Spleen (tissue), 11 donors: Measurements from ENCODE around the gene CDC25C. TPM values are rescaled to one million over a fixed set of nuclear protein-coding genes. Genes with fewer than 3 reads are reported as not detected.

Experiments used
- DNase-seq: peaks from one replicate; pipeline ENCODE4 v3.0.0-alpha.2; 2020
- H3K27ac ChIP-seq, 8 donors: fragments of 200-600 bp; sonication (generic) in 7 of 8; 1 replicate in 4 of 8; 2 replicates in 4 of 8; pipeline versions ENCODE4 v1.5.0 to v1.8.0; 2016 to 2021; ENCODE audit warnings: inconsistent platforms in 4 of 8, mild to moderate bottlenecking in 4 of 8, moderate library complexity in 1 of 8
- H3K27me3 ChIP-seq, 7 donors: fragments of 200-600 bp; sonication (generic) in 6 of 7; replicated peaks in 1 of 7; 1 replicate in 4 of 7; 2 replicates in 3 of 7; pipeline versions ENCODE4 v1.5.0 to v1.8.0; 2016 to 2021; ENCODE audit warnings: inconsistent platforms in 3 of 7, mild to moderate bottlenecking in 1 of 7
- H3K36me3 ChIP-seq, 6 donors: fragments of 200-600 bp; sonication (generic) in 5 of 6; 1 replicate in 4 of 6; 2 replicates in 2 of 6; pipeline versions ENCODE4 v1.5.0 to v1.8.0; 2016 to 2021; ENCODE audit warnings: inconsistent platforms in 2 of 6
- H3K4me1 ChIP-seq, 6 donors: fragments of 200-600 bp; sonication (generic) in 5 of 6; 1 replicate in 3 of 6; 2 replicates in 3 of 6; pipeline versions ENCODE4 v1.5.0 to v1.8.0; 2016 to 2021; ENCODE audit warnings: inconsistent platforms in 3 of 6
- H3K4me3 ChIP-seq, 8 donors: fragments of 200-600 bp; sonication (generic) in 7 of 8; 1 replicate in 4 of 8; 2 replicates in 4 of 8; pipeline versions ENCODE4 v1.5.0 to v1.8.0; 2016 to 2021; ENCODE audit warnings: inconsistent platforms in 4 of 8, mild to moderate bottlenecking in 4 of 8, moderate library complexity in 2 of 8
- H3K9me3 ChIP-seq, 8 donors: fragments of 200-600 bp; sonication (generic) in 7 of 8; 1 replicate in 4 of 8; 2 replicates in 4 of 8; pipeline versions ENCODE4 v1.5.0 to v1.8.0; 2016 to 2021; ENCODE audit warnings: inconsistent platforms in 4 of 8
- CTCF ChIP-seq, 11 experiments: fragments of 200-600 bp in 7 of 11; fragments of 450-650 bp in 4 of 11; sonication (generic) in 4 of 11; IDR thresholded peaks in 8 of 11; conservative IDR thresholded peaks in 3 of 11; 1 replicate in 7 of 11; 2 replicates in 4 of 11; pipeline versions ENCODE4 v1.4.0 to v1.8.0; 2016 to 2021; ENCODE audit warnings: antibody characterized with exemption in 11 of 11, inconsistent platforms in 4 of 11, mild to moderate bottlenecking in 1 of 11
- POLR2A ChIP-seq, 3 donors: fragments of 450-650 bp; IDR thresholded peaks; one replicate each; pipeline ENCODE4 v1.5.1; 2017; ENCODE audit warnings: antibody characterized with exemption in 3 of 3, mild to moderate bottlenecking in 1 of 3
- POLR2AphosphoS5 ChIP-seq, 3 donors: sonication (generic); formaldehyde crosslinking; IDR thresholded peaks; one replicate each; pipeline ENCODE4 v1.5.1; 2017; ENCODE audit warnings: antibody characterized with exemption in 3 of 3
- WGBS, 5 donors: extraction: QIAGEN DNeasy Blood & Tissue Kit in 3 of 5; methylation state at CpG; one replicate each; pipeline versions ENCODE4 v1.1.5 to v1.1.7; 2013 to 2018; 5-methylcytosine and 5-hydroxymethylcytosine counted together
- intact Hi-C: fragments of 100-400 bp; cut with DNase I; formaldehyde crosslinking; loops from one replicate; pipeline ENCODE4 v1.15.0; 2023; ENCODE audit warnings: low total_unique reads
- polyA plus RNA-seq, 3 donors: library from polyadenylated mRNA; stranded (reverse); fragments of 200-250 nt; gene quantifications; one replicate each; pipeline ENCODE4 v1.2.1, GENCODE V29; 2013
- total RNA-seq, 7 donors: library from RNA; depleted of rRNA in 3 of 7; stranded (reverse); fragments of >200 nt in 3 of 7; fragmentation: NEBNext Ultra II Directional in 4 of 7; extraction: Animal tissue kit (Norgen Biotek cat#: 25700) in 4 of 7; gene quantifications; one replicate each; pipeline versions ENCODE4 v1.1.0 to v1.2.1, GENCODE V29; 2016 to 2021
- donor health status: healthy with polysubstance abuse.
- donor health status: DM: no; HTN: no; CAD: no; lungs with moderate emphysema.
- donor health status: DM: no; HTN: no; CAD: no.
- donor health status: Bipolar disorder and iron deficiency.
- donor health status: healthy.
- donor health status: DM: no; HTN: no; CAD: no.
- donor health status: DM: yes; HTN: yes; CAD: no.

The CDC25C gene
- total and polyA plus RNA-seq, 10 donors: 0.25 to 6.0 (median 0.83) TPM

GRCh38 chr5:138352071-138352721 lies 20.6 kb upstream of the CDC25C start, which contains the start of gene KDM3B:
Gene KDM3B (plus strand): TSS chr5:138352685. CDS start chr5:138352796, 111 bp downstream.
- H3K27ac ChIP-seq: peak within 1 kb of the TSS; percentile 96 to 100 (median 99)
- WGBS, 5 donors: 8 to 46% (median 11%) methylated on average over 4 to 30 of the region's 30 CpGs
- H3K9me3 ChIP-seq: peaks cover 0 to 9% (median 6%) of the 10 kb centered on the region in 8 donors
- peaks cover 17 to 63% (median 35%) of the 10 kb centered on the region in 6 donors for H3K4me1 ChIP-seq
- no peaks in the 10 kb centered on the region for H3K27me3 ChIP-seq
- peak; percentile 98 for DNase-seq
- peak within 1 kb of the TSS; percentile 81 to 96 (median 84) for H3K4me3 ChIP-seq
- peaks cover 0 to 35% (median 14%) of the 10 kb centered on the region in 6 donors for H3K36me3 ChIP-seq
- TF ChIP-seq POLR2A (IDR thresholded peaks at IDR 0.05) (peak in 1 of 3 donors; percentile 44), CTCF (IDR thresholded peaks at IDR 0.05 in 8 of 11, conservative IDR thresholded peaks at IDR 0.05 in 3 of 11) (peak; percentile 91 to 100 (median 100)), POLR2AphosphoS5 (IDR thresholded peaks at IDR 0.05) (peak; percentile 80 to 91 (median 81))
- intact Hi-C loops: no loop called here

- no peak for DNase-seq
- no peaks in the 10 kb centered on the region for H3K27me3 ChIP-seq
- H3K27ac ChIP-seq: peak overlapping the region in 3 of 8 donors; percentile 100
- intact Hi-C loops: no loop called here
- H3K9me3 ChIP-seq: peaks cover 0 to 9% (median 6%) of the 10 kb centered on the region in 8 donors
- peaks cover 17 to 56% (median 29%) of the 10 kb centered on the region in 6 donors for H3K4me1 ChIP-seq
- TF ChIP-seq POLR2A (IDR thresholded peaks at IDR 0.05) (no peak), POLR2AphosphoS5 (IDR thresholded peaks at IDR 0.05) (no peak), CTCF (IDR thresholded peaks at IDR 0.05 in 8 of 11, conservative IDR thresholded peaks at IDR 0.05 in 3 of 11) (no peak)
- H3K36me3 ChIP-seq: peaks cover 0 to 35% (median 21%) of the 10 kb centered on the region in 6 donors
- no peak overlapping the region for H3K4me3 ChIP-seq
These were observed 19.9 kb upstream of the CDC25C start for GRCh38 chr5:138351517-138351916.

GRCh38 chr5:138351056-138351455 lies 19.5 kb upstream of the CDC25C start:
- peak overlapping the region in 1 of 8 donors; percentile 100 for H3K27ac ChIP-seq
- TF ChIP-seq POLR2AphosphoS5 (IDR thresholded peaks at IDR 0.05) (no peak), POLR2A (IDR thresholded peaks at IDR 0.05) (no peak), CTCF (IDR thresholded peaks at IDR 0.05 in 8 of 11, conservative IDR thresholded peaks at IDR 0.05 in 3 of 11) (no peak)
- H3K27me3 ChIP-seq: no peaks in the 10 kb centered on the region
- intact Hi-C loops: no loop called here
- H3K9me3 ChIP-seq: peaks cover 0 to 9% (median 6%) of the 10 kb centered on the region in 8 donors
- peaks cover 0 to 40% (median 26%) of the 10 kb centered on the region in 6 donors for H3K36me3 ChIP-seq
- no peak for DNase-seq
- peaks cover 17 to 51% (median 25%) of the 10 kb centered on the region in 6 donors for H3K4me1 ChIP-seq
- WGBS, 5 donors: 89 to 92% (median 91%) methylated on average over 1 of the region's 1 CpG
- no peak overlapping the region for H3K4me3 ChIP-seq

- Histone ChIP-seq H3K4me1 (peaks cover 15 to 46% (median 20%) of the 10 kb centered on the region in 6 donors), H3K36me3 (peaks cover 0 to 45% (median 31%) of the 10 kb centered on the region in 6 donors), H3K27me3 (no peaks in the 10 kb centered on the region), H3K4me3 (no peak overlapping the region), H3K27ac (peak overlapping the region in 1 of 8 donors; percentile 43), H3K9me3 (peaks cover 0 to 9% (median 6%) of the 10 kb centered on the region in 8 donors)
- TF ChIP-seq POLR2AphosphoS5 (IDR thresholded peaks at IDR 0.05): no peak
- TF ChIP-seq CTCF (IDR thresholded peaks at IDR 0.05 in 8 of 11, conservative IDR thresholded peaks at IDR 0.05 in 3 of 11): no peak
- no peak for TF ChIP-seq POLR2A (IDR thresholded peaks at IDR 0.05)
- no peak for DNase-seq
- intact Hi-C loops: no loop called here
These were observed 18.9 kb upstream of the CDC25C start for GRCh38 chr5:138350563-138350890.
